PC-9 (cell line): ENCODE results near the gene KPRP.

Experiments
- CTCF ChIP-seq: fragments of 200-600 bp; sonication (generic); conservative IDR thresholded peaks from 2 replicates; pipeline ENCODE4 v1.6.1; 2017; ENCODE audit warnings: mixed run types, antibody characterized with exemption, mild to moderate bottlenecking, moderate library complexity
- EZH2 ChIP-seq: fragments of 200-600 bp; sonication (generic); IDR thresholded peaks from 2 replicates; pipeline ENCODE4 v1.8.0; 2017; ENCODE audit warnings: antibody characterized with exemption, low read depth

- TF ChIP-seq CTCF, result no peak
- TF ChIP-seq EZH2, result no peak
Observed at GRCh38 chr1:152747831-152748230, 10.0 kb upstream of the KPRP start.
